NB4 (cell line): ENCODE data around the gene RCAN3.

Experiments
- CTCF ChIP-seq: IDR thresholded peaks from one replicate; pipeline ENCODE4 v1.5.1; 2012; ENCODE audit warnings: low read depth, low read length
- MYC ChIP-seq: IDR thresholded peaks from 2 replicates; pipeline ENCODE4 v1.6.1; 2011; ENCODE audit warnings: low read depth, low read length
- POLR2A ChIP-seq: IDR thresholded peaks from 2 replicates; pipeline ENCODE4 v1.6.1; 2011; ENCODE audit warnings: mild to moderate bottlenecking; ENCODE audit not compliant: insufficient read length; ENCODE audit errors: extremely low read depth
- TF ChIP-seq, protein P1 (sequence below): IDR thresholded peaks from 2 replicates; pipeline ENCODE4 v1.6.1; 2011; ENCODE audit warnings: low read depth, low read length

- no peak for TF ChIP-seq POLR2A
- TF ChIP-seq CTCF = no peak
- no peak for TF ChIP-seq MYC
- TF ChIP-seq, protein P1, sequence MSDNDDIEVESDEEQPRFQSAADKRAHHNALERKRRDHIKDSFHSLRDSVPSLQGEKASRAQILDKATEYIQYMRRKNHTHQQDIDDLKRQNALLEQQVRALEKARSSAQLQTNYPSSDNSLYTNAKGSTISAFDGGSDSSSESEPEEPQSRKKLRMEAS = no peak
Measured at GRCh38 chr1:24535021-24535424, 32.4 kb downstream of the RCAN3 start.
